KOPT-K1 (cell line): ENCODE measurements around the gene SOWAHC.

Experiments
- H3K27ac ChIP-seq: fragments of 200-600 bp; sonication (generic); 2 replicates; pipeline ENCODE4 v1.5.1; 2016; ENCODE audit warnings: antibody characterized with exemption, mild to moderate bottlenecking, low read depth, low read length; ENCODE audit not compliant: poor library complexity, severe bottlenecking
- H3K36me3 ChIP-seq: fragments of 200-600 bp; sonication (generic); 2 replicates; pipeline ENCODE4 v1.5.1; 2017; ENCODE audit warnings: antibody characterized with exemption, mild to moderate bottlenecking, low read length, moderate library complexity; ENCODE audit not compliant: insufficient read depth
- H3K9me3 ChIP-seq: fragments of 200-600 bp; sonication (generic); 2 replicates; pipeline ENCODE4 v1.5.1; 2017; ENCODE audit warnings: antibody characterized with exemption, low read length, mild to moderate bottlenecking; ENCODE audit not compliant: insufficient read depth, poor library complexity, severe bottlenecking

The SOWAHC gene

GRCh38 chr2:109649736-109650695, 35.9 kb downstream of the SOWAHC start:
- no peak overlapping the region for H3K27ac ChIP-seq
- no peaks in the 10 kb centered on the region for H3K36me3 ChIP-seq
- H3K9me3 ChIP-seq: peaks cover 5% of the 10 kb centered on the region

GRCh38 chr2:109654326-109655050, 40.3 kb downstream of the SOWAHC start:
- Histone ChIP-seq H3K9me3 (peaks cover 5% of the 10 kb centered on the region), H3K36me3 (no peaks in the 10 kb centered on the region), H3K27ac (no peak overlapping the region)

DNA sequence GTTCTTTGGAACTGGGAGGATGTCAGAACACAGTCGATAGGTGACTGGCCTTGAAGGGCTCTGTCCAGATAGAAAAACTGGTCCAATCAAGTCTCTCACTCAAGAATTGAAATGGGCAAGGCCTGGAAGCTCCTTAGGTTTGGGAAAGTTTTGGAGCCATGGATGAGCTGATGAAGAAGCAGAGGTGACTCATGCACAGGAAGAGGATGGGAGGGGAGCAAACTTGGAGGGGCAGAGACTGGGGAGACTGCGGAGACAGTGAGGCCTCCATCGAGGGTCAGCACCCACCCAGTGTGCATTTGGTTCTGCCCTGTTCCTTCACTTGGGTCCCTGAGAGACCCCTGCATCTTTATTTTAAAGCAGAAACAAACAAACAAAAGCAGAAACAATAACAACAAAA, 41.1 kb downstream of the SOWAHC start:
- H3K9me3 ChIP-seq: no peaks in the 10 kb centered on the region
- H3K36me3 ChIP-seq: no peaks in the 10 kb centered on the region
- H3K27ac ChIP-seq: no peak overlapping the region

DNA sequence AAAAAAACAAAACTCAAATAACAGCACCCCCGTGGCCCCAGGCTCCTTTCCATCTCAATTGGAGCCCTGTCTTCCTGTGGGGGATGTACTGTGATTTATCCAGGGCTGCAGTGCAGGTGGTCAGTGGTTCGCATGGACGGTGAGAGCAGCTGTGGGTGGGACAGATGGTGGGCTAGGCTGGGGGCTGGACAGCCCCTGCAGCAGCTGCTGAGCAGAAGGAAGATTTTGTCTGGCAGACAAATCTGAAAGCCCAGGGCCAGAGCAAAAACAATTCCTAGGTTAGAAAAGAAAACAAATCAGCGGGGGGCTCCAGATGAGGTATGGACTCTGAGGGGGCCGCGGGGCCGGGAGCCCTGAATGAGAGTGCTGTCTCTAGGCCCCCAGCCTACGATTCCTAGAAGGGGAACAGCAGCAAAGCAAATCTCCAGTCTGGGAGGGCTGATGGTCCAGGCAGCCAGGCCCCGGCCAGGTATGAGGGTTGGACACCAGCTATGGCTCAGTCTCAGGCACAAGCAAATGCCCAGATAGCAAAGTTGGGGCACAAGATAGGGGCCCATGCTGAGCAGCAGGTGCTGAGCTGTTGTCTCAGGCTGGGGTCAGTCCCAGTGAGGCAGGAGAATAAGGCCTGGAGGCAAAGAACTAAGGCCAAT, 45.4 kb downstream of the SOWAHC start:
- no peaks in the 10 kb centered on the region for H3K9me3 ChIP-seq
- H3K36me3 ChIP-seq: no peaks in the 10 kb centered on the region
- no peak overlapping the region for H3K27ac ChIP-seq

- H3K27ac ChIP-seq: no peak overlapping the region
- H3K36me3 ChIP-seq: no peaks in the 10 kb centered on the region
- no peaks in the 10 kb centered on the region for H3K9me3 ChIP-seq
Measured at GRCh38 chr2:109660046-109660860, 46.1 kb downstream of the SOWAHC start.

DNA sequence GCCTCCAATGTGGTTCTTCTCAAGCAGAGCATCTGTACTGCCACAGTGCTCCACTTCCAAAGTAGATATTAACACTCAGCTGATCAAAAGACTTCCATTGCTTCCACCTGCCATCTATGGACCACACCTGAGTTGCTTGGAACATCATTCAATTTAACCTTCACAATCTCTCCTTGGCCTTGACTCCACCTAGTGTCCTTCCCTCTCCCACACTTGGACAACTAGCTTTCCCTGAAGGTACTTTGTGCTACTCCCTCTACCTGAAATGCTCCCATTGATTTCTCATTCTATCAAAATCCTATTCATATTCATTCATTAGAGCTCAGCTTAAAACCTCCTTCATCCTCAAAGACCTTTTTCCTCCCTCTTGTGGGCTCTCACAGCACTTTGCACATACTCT, 48.7 kb downstream of the SOWAHC start:
- no peaks in the 10 kb centered on the region for H3K36me3 ChIP-seq
- no peaks in the 10 kb centered on the region for H3K9me3 ChIP-seq
- no peak overlapping the region for H3K27ac ChIP-seq

- H3K27ac ChIP-seq: no peak overlapping the region
Measured at GRCh38 chr2:109663721-109664120, 49.6 kb downstream of the SOWAHC start.

GRCh38 chr2:109666466-109666865, 52.3 kb downstream of the SOWAHC start:
- Histone ChIP-seq H3K36me3 (no peaks in the 10 kb centered on the region), H3K9me3 (no peaks in the 10 kb centered on the region), H3K27ac (no peak overlapping the region)

More at GRCh38 chr2:109663721-109664120, 49.6 kb downstream of the SOWAHC start:
- Histone ChIP-seq H3K9me3 (no peaks in the 10 kb centered on the region), H3K36me3 (no peaks in the 10 kb centered on the region)
